HG03139 (cell line): ENCODE data around the gene PTPRT.

Source experiments
- ATAC-seq: cut with Tn5 transposase; IDR thresholded peaks from one replicate; pipeline ENCODE4 v1.9.1; 2021; ENCODE audit not compliant: unreplicated experiment

The PTPRT gene

GRCh38 chr20:42646250-42646649 lies 543.5 kb downstream of the PTPRT start:
- ATAC-seq: no peak

GRCh38 chr20:42641886-42642285 lies 547.8 kb downstream of the PTPRT start:
- ATAC-seq: no peak

DNA sequence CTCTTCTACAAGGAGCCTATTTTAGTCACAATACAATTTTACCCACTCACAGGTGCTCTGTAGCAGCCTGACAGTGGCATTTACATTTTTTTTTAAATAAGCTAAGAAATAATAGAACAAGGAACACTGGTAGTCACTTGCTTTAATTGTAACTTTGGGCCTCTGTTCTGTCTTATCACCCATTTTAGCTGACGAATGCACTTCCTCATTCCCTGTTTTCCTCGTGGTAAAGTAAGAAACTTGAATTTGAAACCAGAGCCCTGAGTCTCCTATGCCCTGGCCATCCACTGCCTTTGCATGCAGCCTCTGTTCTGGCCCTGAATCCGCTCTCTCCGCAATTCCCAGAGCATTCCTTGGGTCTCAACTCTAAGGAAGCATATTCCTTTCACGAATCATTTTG lies 550.6 kb downstream of the PTPRT start:
- ATAC-seq: no peak

GRCh38 chr20:42635699-42636411 lies 553.9 kb downstream of the PTPRT start:
- ATAC-seq: no peak

GRCh38 chr20:42634156-42634555 lies 555.5 kb downstream of the PTPRT start:
- ATAC-seq: no peak

GRCh38 chr20:42628683-42629082 lies 561.0 kb downstream of the PTPRT start:
- ATAC-seq: no peak

GRCh38 chr20:42613076-42613475 lies 576.6 kb downstream of the PTPRT start:
- ATAC-seq: no peak

GRCh38 chr20:42611889-42612837 lies 577.5 kb downstream of the PTPRT start:
- ATAC-seq: no peak

- ATAC-seq: no peak
Observed at GRCh38 chr20:42611423-42611822, 578.3 kb downstream of the PTPRT start.

DNA sequence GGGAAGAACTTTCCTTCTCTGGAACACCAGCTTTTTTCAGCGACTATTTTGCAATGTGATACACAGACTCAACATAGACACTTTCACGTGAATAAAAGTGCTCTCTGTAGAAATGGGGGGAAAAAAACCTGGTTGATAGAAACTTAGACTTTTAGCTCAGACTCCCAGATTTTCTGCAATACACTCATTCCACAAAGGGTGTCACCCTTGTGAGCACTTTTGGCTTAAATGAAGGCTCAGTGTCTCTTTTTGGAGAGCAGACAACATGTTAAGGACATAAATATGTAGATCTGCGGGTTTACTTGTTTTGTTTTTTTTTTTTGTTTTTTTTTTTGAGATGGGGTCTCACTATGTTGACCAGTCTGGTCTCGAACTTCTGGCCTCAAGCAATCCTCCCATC lies 579.6 kb downstream of the PTPRT start:
- no peak for ATAC-seq

DNA sequence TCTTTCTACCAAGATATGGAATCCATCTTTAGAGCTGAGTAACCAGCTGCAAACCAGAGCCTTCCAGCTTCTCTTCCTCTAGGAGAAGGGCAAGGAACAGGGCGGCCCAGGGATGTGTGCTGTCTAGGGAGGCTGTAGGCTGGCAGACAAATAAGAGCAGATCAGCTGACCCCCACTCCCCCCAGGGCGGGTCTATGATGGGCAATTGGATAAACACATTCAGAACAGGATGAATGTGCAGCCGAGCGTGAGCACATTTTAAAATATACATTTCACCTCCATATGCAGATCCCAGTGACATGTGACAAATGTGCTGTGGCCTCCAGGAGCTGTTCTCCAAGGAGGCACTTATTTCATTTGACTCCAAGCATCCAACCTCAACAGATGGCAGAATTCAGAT lies 580.1 kb downstream of the PTPRT start:
- no peak for ATAC-seq

- ATAC-seq: no peak
Observed at GRCh38 chr20:42604998-42605956, 584.4 kb downstream of the PTPRT start.

- ATAC-seq: no peak
Observed at GRCh38 chr20:42603655-42604054, 586.1 kb downstream of the PTPRT start.

GRCh38 chr20:42598581-42598980 lies 591.1 kb downstream of the PTPRT start:
- no peak for ATAC-seq

DNA sequence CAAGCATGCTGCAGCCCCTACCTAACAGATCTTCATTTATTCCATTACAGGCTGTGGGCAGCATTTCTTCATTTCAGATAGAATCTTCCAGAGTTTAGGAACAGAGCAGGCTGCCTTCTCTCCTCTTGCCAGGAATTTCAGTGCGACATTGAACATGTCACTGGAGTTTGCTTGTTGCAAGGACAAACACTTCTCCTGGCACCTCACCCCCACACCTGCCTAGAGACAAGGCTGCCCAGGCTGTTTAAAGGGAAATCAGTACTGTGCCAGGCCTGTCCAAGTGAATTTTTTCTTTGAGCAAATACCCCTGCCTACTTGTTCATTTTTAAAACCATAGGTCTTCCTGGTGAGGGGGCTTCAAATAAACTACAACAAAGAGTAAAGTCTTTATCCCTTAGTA lies 594.1 kb downstream of the PTPRT start:
- no peak for ATAC-seq

- ATAC-seq: no peak
Observed at GRCh38 chr20:42594659-42595058, 595.0 kb downstream of the PTPRT start.

DNA sequence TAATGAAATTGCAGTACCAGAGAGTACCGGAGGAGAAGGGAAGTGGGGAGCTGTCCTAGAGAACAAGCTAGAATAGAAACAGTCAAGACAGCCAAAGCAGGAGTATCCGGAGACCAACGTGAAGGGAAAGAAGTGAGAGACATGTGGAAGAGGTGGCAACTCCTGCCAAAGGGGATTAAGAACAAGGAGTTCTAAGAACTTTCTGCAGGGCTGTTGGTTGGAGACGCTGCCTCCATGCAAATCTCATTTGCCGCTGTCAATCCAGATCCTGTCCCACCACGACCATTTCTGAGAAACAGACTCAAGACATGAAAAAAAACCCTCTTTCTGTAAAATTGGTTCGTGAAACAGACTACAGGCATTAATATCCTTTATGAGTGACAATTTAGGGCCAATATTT lies 595.7 kb downstream of the PTPRT start:
- ATAC-seq: no peak

- no peak for ATAC-seq
Observed at GRCh38 chr20:42589976-42590639, 599.6 kb downstream of the PTPRT start.

GRCh38 chr20:42588847-42589246 lies 600.9 kb downstream of the PTPRT start:
- no peak for ATAC-seq

- no peak for ATAC-seq
Observed at GRCh38 chr20:42587427-42587826, 602.3 kb downstream of the PTPRT start.

DNA sequence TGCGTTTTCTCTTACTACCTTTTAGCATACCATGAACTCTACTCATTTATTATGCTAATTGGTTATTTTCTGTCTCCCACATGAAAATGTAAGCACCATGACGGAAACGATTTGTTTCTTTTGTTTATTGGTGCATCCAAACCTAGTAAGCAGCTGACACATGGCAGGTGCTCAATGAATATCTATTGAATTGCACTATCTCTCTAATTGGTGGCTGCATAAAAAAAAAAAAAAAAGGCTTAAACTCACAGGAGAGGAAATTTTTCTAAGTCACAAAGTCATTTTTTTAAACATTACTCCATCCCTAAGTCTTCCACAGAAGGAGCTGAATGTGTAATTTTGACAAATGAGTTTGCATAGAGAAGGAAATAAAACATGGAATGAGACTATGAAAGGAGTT lies 608.4 kb downstream of the PTPRT start:
- no peak for ATAC-seq
